IPS-18a (cell line): Measurements from ENCODE around the gene EIPR1.

Source experiments
- H3K27ac ChIP-seq: one replicate; pipeline ENCODE4 v1.5.1; 2013; ENCODE audit warnings: low read length
- H3K27me3 ChIP-seq: one replicate; pipeline ENCODE4 v1.6.1; 2013; ENCODE audit warnings: mild to moderate bottlenecking, low read length; ENCODE audit not compliant: control insufficient read depth, insufficient read depth
- H3K36me3 ChIP-seq: one replicate; pipeline ENCODE4 v1.6.1; 2013; ENCODE audit warnings: low read depth, low read length; ENCODE audit not compliant: control insufficient read depth
- H3K4me1 ChIP-seq: one replicate; pipeline ENCODE4 v1.6.1; 2013; ENCODE audit warnings: low read depth, low read length; ENCODE audit not compliant: control insufficient read depth
- H3K4me3 ChIP-seq: one replicate; pipeline ENCODE4 v1.5.1; 2013; ENCODE audit warnings: low read length
- H3K9ac ChIP-seq: one replicate; pipeline ENCODE4 v1.6.1; 2013; ENCODE audit warnings: mild to moderate bottlenecking, low read length, moderate library complexity
- H3K9me3 ChIP-seq: one replicate; pipeline ENCODE4 v1.6.1; 2013; ENCODE audit warnings: low read depth, low read length; ENCODE audit not compliant: control insufficient read depth

The EIPR1 gene

DNA sequence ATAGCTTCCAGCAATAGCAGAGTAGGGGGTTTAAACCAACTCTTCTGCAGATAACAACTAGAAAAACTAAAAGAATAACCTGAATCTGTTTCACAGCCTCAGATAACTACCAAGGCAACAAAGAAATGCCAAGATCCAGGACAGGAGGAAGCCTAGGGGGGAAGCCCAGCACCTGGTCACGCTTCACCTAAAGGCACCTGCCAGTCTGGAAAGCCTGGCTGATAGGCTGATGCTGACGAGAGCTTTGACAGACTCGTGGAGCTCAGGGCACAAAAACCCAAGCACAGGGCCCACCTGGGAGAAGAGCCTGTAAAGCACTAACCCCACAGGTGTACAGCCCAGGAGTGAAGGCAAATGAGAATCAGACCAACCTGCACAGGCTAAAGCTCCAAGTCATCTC is 22.6 kb downstream of the EIPR1 start:
- H3K27me3 ChIP-seq, result no peaks in the 10 kb centered on the region
- H3K27ac ChIP-seq, result no peak overlapping the region

DNA sequence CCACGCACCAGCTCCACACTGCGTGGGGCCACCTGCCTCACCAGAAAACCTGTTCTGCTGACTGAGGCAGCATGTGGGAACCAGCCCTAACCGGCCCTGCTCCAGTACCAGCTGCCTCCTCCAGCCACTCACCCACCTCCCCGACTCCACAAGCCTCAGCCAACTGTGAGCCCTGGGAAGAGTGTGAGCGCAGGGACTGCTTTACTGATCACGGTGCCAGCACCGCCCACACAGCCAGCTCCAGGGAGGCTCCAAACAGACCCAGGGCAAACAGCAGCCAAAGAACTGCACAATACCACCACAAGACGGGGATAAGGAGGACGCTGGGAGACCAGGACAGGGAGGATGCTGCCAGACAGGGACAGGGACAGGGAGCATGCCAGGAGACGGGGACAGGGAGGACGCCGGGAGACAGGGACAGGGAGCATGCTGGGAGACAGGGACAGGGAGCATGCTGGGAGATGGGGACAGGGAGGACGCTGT is 28.4 kb downstream of the EIPR1 start:
- H3K4me3 ChIP-seq, result no peak overlapping the region
- no peaks in the 10 kb centered on the region for H3K9me3 ChIP-seq
- H3K27me3 ChIP-seq, result no peaks in the 10 kb centered on the region
- H3K4me1 ChIP-seq, result no peaks in the 10 kb centered on the region
- H3K36me3 ChIP-seq, result peaks cover 5% of the 10 kb centered on the region
- no peak overlapping the region for H3K27ac ChIP-seq
- H3K9ac ChIP-seq, result no peak overlapping the region

More for the DNA sequence above, 22.6 kb downstream of the EIPR1 start:
- Histone ChIP-seq H3K9ac (no peak overlapping the region), H3K4me1 (peaks cover 5% of the 10 kb centered on the region), H3K9me3 (no peaks in the 10 kb centered on the region), H3K36me3 (peaks cover 5% of the 10 kb centered on the region), H3K4me3 (no peak overlapping the region)

GRCh38 chr2:3348767-3349166 is 28.9 kb downstream of the EIPR1 start:
- no peaks in the 10 kb centered on the region for H3K27me3 ChIP-seq
- H3K9me3 ChIP-seq, result no peaks in the 10 kb centered on the region
- no peak overlapping the region for H3K4me3 ChIP-seq
- H3K9ac ChIP-seq, result no peak overlapping the region
- no peak overlapping the region for H3K27ac ChIP-seq
- H3K4me1 ChIP-seq, result no peaks in the 10 kb centered on the region
- H3K36me3 ChIP-seq, result peaks cover 5% of the 10 kb centered on the region

- no peaks in the 10 kb centered on the region for H3K9me3 ChIP-seq
- H3K36me3 ChIP-seq, result no peaks in the 10 kb centered on the region
- no peaks in the 10 kb centered on the region for H3K4me1 ChIP-seq
- no peak overlapping the region for H3K4me3 ChIP-seq
- no peak overlapping the region for H3K27ac ChIP-seq
- no peaks in the 10 kb centered on the region for H3K27me3 ChIP-seq
- no peak overlapping the region for H3K9ac ChIP-seq
Observed at GRCh38 chr2:3345621-3346020, 32.0 kb downstream of the EIPR1 start.

DNA sequence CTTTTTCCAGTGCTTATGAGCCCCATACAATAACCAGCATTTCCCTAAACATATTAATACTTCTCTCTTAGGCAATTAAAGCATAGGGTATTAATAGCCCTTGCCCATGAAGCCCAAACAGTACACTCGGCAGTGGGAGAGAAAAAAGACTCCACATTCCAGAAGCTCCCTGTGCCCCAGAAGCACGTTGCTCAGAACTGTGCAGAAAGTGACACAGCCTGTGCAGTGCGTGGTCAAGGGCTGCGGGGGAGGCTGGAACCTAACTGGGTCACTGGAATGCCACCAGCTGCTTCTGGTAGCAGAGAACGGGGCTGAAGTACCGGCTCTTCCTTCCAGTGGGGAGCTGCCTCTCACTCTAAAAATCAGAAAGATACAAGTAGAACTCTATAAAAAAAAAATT is 32.7 kb downstream of the EIPR1 start:
- Histone ChIP-seq H3K4me3 (no peak overlapping the region), H3K4me1 (no peaks in the 10 kb centered on the region), H3K9ac (no peak overlapping the region), H3K36me3 (no peaks in the 10 kb centered on the region), H3K27me3 (no peaks in the 10 kb centered on the region), H3K9me3 (no peaks in the 10 kb centered on the region), H3K27ac (no peak overlapping the region)

GRCh38 chr2:3343012-3343411 is 34.6 kb downstream of the EIPR1 start:
- no peak overlapping the region for H3K4me3 ChIP-seq
- no peak overlapping the region for H3K9ac ChIP-seq
- H3K4me1 ChIP-seq, result no peaks in the 10 kb centered on the region
- H3K27me3 ChIP-seq, result no peaks in the 10 kb centered on the region
- H3K36me3 ChIP-seq, result no peaks in the 10 kb centered on the region
- H3K27ac ChIP-seq, result no peak overlapping the region
- no peaks in the 10 kb centered on the region for H3K9me3 ChIP-seq

- Histone ChIP-seq H3K4me3 (no peak overlapping the region), H3K36me3 (no peaks in the 10 kb centered on the region), H3K9me3 (no peaks in the 10 kb centered on the region), H3K27me3 (no peaks in the 10 kb centered on the region), H3K9ac (no peak overlapping the region), H3K4me1 (no peaks in the 10 kb centered on the region), H3K27ac (no peak overlapping the region)
Observed at GRCh38 chr2:3342324-3342723, 35.3 kb downstream of the EIPR1 start.

DNA sequence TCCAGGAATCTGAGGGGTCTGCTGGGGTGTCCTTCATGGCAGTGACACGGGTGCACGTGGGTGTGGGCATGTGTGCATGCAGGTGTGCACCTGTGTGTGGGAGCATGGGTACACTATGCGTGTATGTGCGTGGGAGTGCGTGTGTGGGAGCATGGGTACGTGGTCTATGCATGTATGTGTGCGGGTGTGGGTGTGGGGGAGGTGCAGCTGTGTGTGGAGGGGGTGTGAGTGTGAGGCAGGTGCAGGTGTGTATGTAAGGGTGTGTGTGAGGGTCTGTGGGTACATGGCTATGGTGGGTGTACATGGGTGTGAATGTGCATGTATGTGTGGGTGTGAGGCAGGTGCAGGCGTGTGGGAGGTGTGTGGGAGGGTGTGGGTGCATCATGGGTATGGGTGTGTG is 36.3 kb downstream of the EIPR1 start:
- Histone ChIP-seq H3K9me3 (no peaks in the 10 kb centered on the region), H3K27ac (no peak overlapping the region), H3K4me1 (no peaks in the 10 kb centered on the region), H3K4me3 (no peak overlapping the region), H3K36me3 (no peaks in the 10 kb centered on the region), H3K27me3 (no peaks in the 10 kb centered on the region), H3K9ac (no peak overlapping the region)

DNA sequence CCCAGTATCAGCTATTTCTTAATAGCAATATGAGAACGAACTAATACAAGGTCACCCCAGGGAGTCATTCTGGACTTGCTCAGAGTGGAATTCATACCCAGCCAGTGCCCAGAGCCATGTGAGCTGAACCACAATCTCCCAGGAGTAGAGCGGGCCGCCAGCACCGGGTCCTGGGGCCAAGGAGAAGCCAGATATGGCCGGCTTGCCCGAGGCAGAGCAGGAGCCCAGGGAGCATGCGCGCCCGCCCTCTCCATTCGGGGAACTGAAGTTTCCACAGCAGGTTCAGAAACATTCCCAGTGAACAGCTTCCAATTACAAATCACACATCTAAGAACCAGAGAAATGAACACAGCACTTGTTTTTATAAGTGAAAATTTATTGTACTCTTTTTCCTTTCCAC is 37.5 kb downstream of the EIPR1 start:
- H3K4me3 ChIP-seq, result no peak overlapping the region
- no peaks in the 10 kb centered on the region for H3K27me3 ChIP-seq
- H3K9ac ChIP-seq, result no peak overlapping the region
- H3K36me3 ChIP-seq, result no peaks in the 10 kb centered on the region
- H3K4me1 ChIP-seq, result no peaks in the 10 kb centered on the region
- H3K9me3 ChIP-seq, result no peaks in the 10 kb centered on the region
- H3K27ac ChIP-seq, result no peak overlapping the region

DNA sequence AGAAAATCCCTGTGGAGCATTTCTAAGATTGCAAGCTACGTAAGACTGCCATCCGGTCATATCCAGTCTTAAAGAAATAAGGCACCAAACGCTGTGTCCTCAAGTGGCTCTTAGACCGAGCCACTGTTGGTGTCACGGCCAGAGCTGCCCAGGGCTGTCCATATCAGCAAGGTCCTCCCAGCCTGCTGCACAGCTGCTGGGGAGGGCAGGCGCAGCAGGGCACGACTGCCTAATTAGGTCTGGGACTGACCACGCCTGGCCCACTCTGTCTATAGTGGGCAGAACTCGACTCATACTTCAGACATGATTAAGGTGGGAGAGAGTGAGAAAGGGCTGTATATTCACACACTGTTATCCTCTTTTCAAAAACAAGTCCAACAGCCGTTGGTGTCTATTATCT is 39.3 kb downstream of the EIPR1 start:
- no peak overlapping the region for H3K9ac ChIP-seq
- no peaks in the 10 kb centered on the region for H3K9me3 ChIP-seq
- peaks cover 3% of the 10 kb centered on the region for H3K36me3 ChIP-seq
- H3K4me3 ChIP-seq, result no peak overlapping the region
- no peaks in the 10 kb centered on the region for H3K27me3 ChIP-seq
- H3K27ac ChIP-seq, result no peak overlapping the region
- no peaks in the 10 kb centered on the region for H3K4me1 ChIP-seq

- Histone ChIP-seq H3K36me3 (peaks cover 3% of the 10 kb centered on the region), H3K4me1 (no peaks in the 10 kb centered on the region), H3K27me3 (no peaks in the 10 kb centered on the region), H3K9me3 (no peaks in the 10 kb centered on the region), H3K9ac (no peak overlapping the region), H3K4me3 (no peak overlapping the region), H3K27ac (no peak overlapping the region)
Observed at GRCh38 chr2:3336844-3337243, 40.8 kb downstream of the EIPR1 start.

GRCh38 chr2:3334392-3335345 is 42.9 kb downstream of the EIPR1 start:
- Histone ChIP-seq H3K27ac (no peak overlapping the region), H3K4me1 (no peaks in the 10 kb centered on the region), H3K4me3 (no peak overlapping the region), H3K36me3 (peaks cover 3% of the 10 kb centered on the region), H3K9me3 (no peaks in the 10 kb centered on the region), H3K27me3 (no peaks in the 10 kb centered on the region), H3K9ac (no peak overlapping the region)
